Measurements from ENCODE around the gene SEPTIN2. TPM values are rescaled to one million over a fixed set of nuclear protein-coding genes. Genes with fewer than 3 reads are reported as not detected.
A peak's percentile ranks its signal among the peaks of the same experiment; 100 is the strongest.

SEPTIN2 gene
- total and polyA plus RNA-seq, 10 of the 15 experiments (the other 5 are each of a cell fraction or from before 2014, with no cell fraction given) = 169 to 474 (median 269) TPM

GRCh38 chr2:241268716-241269445 lies 46.8 kb upstream of the SEPTIN2 start:
- in situ Hi-C loops (cut with MboI) = no loop called here
- peaks cover 18 to 27% of the 10 kb centered on the region in 2 experiments for H3K36me3 ChIP-seq (ENCODE audit: control insufficient read depth in 2 of 2, insufficient read depth in 2 of 2, low read length in 1 of 2)

More at GRCh38 chr2:241268716-241269445, 46.8 kb upstream of the SEPTIN2 start:
- intact Hi-C loops (cut with micrococcal nuclease; ENCODE audit: unreplicated experiment) = no loop called here
- no peaks in the 10 kb centered on the region for H3K9me3 ChIP-seq (replicated peaks; ENCODE audit: control insufficient read depth, insufficient read depth, low read length)
- FAIRE-seq (no peak), DNase-seq (ENCODE audit: low read depth, low spot score) (no peak), ATAC-seq (no peak)
- BruUV-seq (replicated peaks) = no TSS peak
- no peak overlapping the region for H3K27ac ChIP-seq (ENCODE audit: control insufficient read depth, insufficient read depth)
- RAD21 ChIA-PET (ENCODE audit: unreplicated experiment) = no interaction called here
- H2AFZ ChIP-seq (ENCODE audit: control insufficient read depth, low read depth, low read length) = no peak overlapping the region
- no peak for TF ChIP-seq HCFC1 (IDR thresholded peaks at IDR 0.05; ENCODE audit: low read length)
- TF ChIP-seq STAT3 (IDR thresholded peaks at IDR 0.05; ENCODE audit: low read depth, low read length) = no peak
- no peak for TF ChIP-seq RUNX3 (IDR thresholded peaks at IDR 0.05; ENCODE audit: low read length)
- no peak for TF ChIP-seq ZZZ3 (IDR thresholded peaks at IDR 0.05; ENCODE audit: control insufficient read depth, insufficient read length, low read depth)
- TF ChIP-seq POLR2AphosphoS5 (IDR thresholded peaks at IDR 0.05; ENCODE audit: low read length) = peak; percentile 8; the same call in 1 of the 2 replicates
- TF ChIP-seq RAD21 (IDR thresholded peaks at IDR 0.05; ENCODE audit: insufficient read depth, low read depth, low read length) = no peak
- TF ChIP-seq USF1 (IDR thresholded peaks at IDR 0.05; ENCODE audit: borderline replicate concordance, extremely low read length, insufficient read depth, low read depth, low read length) = no peak
- no peak for TF ChIP-seq ATF7 (IDR thresholded peaks at IDR 0.05; ENCODE audit: low read depth)
- H3K79me2 ChIP-seq (ENCODE audit: control insufficient read depth, insufficient read depth, low read length) = peaks cover 55% of the 10 kb centered on the region
- H3K4me1 ChIP-seq (ENCODE audit: control insufficient read depth, insufficient read depth, low read length) = peaks cover 17% of the 10 kb centered on the region
- CTCF ChIA-PET = no interaction called here
- H3K27me3 ChIP-seq (replicated peaks in 1 of 2; ENCODE audit: control insufficient read depth in 2 of 2, insufficient read depth in 2 of 2, low read length in 1 of 2) = no peaks in the 10 kb centered on the region
- no peak overlapping the region for H3K9ac ChIP-seq (ENCODE audit: control insufficient read depth, insufficient read depth, low read length)
- H3K4me3 ChIP-seq = no peak overlapping the region
- H4K20me1 ChIP-seq (ENCODE audit: control insufficient read depth, insufficient read depth) = peaks cover 12% of the 10 kb centered on the region
- POLR2A ChIA-PET = no interaction called here
- SMC1A ChIA-PET (ENCODE audit: uncharacterized antibody, unreplicated experiment) = interaction anchor here (0.6 to 1.2 kb wide), 2 partner anchors 46 to 54 kb away, joined by 3 to 5 read pairs; no protein-coding TSS in a partner anchor
- no peak overlapping the region for H3K4me2 ChIP-seq (ENCODE audit: control insufficient read depth, insufficient read depth)
- 86% methylated on average over 14 of the region's 14 CpGs for WGBS (ENCODE audit: insufficient coverage, insufficient replicate concordance, low lambda C conversion rate, missing lambda C conversion rate)

Data from GM12878 (cell line).